Activated naive CD4-positive, alpha-beta T cell treated with anti-CD3 and anti-CD28 coated beads, Interleukin-2, amount 10 ng/mL, durations not matched to agents 5 hours and 36 hours (primary cell): ENCODE data around the gene UCP2. TPM values are rescaled to one million over a fixed set of nuclear protein-coding genes. Genes with fewer than 3 reads are reported as not detected.

Experiments used
- total RNA-seq, 2 experiments: library from RNA; stranded (reverse); gene quantifications; one replicate each; pipeline ENCODE4 v1.2.3, GENCODE V29; 2021

UCP2 gene, protein sequence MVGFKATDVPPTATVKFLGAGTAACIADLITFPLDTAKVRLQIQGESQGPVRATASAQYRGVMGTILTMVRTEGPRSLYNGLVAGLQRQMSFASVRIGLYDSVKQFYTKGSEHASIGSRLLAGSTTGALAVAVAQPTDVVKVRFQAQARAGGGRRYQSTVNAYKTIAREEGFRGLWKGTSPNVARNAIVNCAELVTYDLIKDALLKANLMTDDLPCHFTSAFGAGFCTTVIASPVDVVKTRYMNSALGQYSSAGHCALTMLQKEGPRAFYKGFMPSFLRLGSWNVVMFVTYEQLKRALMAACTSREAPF
- total RNA-seq, result 100 to 1,000 TPM; 387 to 396 TPM

DNA sequence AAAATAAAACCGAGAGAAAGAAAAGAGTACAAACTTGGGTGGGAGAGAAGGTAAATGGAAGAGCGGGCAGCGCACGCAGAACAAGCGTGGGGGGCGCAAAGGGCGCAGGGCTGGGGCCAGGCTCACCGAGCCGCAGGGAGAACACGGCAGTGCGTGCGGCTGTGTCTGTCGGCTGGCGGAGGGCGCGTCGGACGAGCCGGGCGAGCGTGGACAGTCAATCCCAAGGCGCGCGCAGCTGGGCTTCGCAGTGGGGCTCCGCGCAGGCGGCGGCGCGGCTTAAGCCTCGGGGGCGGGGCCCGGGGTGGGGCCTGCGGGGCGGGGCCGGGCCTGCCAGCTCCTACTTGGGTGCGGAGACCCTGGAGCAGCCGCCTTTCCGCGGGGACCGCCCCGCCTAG is at the start of gene UCP2:
TSS of gene UCP2 (minus strand) at position 249 of the 395 bp plus-strand sequence. CDS start 4,465 bp downstream, outside the sequence.

DNA sequence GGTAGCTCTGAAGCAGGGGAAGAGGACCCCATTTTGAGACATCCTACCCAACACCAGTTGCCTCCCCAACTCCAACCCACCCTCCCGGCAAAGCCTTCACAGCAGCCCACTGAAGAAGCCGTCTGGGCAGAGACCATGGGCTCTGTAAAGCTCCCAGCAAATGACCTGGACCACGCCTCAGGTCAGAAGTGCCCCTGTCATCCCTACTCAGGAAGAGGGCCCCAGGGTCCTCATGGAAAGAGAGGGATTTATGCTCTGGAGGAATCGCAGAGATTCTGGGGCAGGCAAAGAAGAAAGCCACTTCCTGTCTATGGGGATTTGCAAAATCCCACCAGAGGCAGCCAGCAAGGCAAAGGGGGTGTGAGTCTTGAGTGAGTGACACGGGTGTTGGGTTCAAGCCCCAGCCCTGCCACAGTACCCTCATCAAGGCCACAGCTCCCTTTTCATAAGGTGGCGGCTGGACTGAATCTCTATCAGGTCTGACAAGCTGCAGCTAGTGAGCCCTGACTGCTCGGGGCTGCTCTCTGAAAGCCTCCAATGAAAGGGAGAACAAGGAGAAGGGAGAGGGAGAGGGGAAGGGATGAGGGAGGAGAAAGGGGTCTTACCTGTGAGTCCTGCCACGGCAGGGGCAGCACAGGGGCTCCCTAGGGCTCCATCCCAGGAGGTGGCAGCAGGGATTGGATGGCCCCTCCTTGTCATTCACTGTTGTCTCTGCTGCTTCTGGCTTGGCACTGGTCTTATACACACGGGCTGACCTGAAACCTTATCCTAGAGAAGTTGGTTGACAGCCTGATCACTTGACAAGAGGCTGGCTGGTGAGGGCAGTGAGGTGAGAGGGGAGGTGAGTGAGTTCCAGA is 26.0 kb upstream of the UCP2 start, which contains the start of gene UCP3:
TSS of gene UCP3 (minus strand) at position 713 of the 857 bp plus-strand sequence. CDS start 2,043 bp downstream, outside the sequence.

DNA sequence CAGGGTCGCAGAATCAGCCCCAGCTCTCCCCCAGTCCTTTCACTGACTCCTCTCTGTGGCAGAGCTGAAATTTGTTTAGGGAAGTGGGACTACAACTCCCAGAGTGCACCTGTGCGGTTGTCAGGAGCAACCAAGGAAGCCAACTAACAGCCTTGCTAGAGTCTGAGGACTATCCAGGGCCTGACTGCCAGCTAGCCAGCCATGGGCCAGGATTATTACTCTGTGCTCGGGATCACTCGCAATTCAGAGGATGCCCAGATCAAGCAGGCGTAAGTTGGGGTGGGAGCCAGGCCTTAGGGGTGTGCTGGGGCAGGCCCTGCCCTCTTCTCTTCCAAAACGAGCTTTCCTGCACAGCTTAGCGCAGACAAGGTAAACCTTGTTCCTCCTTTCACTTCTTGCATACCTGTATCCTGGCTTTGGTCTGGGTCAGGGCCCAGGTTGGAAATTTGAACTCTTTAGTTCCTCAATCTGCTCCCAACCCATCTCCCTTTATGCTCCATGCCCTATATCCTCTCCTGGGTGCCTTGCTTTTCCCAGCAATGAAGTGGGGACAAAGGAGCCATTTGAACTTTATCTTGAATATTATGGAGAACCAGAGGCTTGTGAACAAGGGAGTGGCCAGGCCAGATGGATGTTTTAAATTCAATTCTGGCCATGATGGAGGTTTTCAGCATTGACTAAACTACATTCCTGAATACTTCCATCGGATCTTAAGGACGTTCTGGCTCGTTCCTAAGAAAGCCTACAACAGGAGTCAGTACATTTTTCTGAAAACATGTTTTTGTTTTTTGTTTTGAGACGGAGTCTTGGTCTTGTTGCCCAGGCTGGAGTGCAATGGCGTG is 31.6 kb downstream of the UCP2 start, which contains the start of gene DNAJB13:
TSS of gene DNAJB13 (plus strand) at position 158 of the 842 bp plus-strand sequence. CDS start at position 202, 44 bp downstream.

Other genes starting within 250 kb of the UCP2 start
- 10 to 100 TPM; 81.8 to 94.8 TPM for gene RAB6A, start 221.8 kb downstream of the UCP2 start, total RNA-seq
- 10 to 100 TPM; 41.1 to 50.1 TPM for gene MRPL48, start 195.0 kb downstream of the UCP2 start, total RNA-seq
- 10 to 100 TPM; 53.3 to 54.2 TPM for gene COA4, start 106.0 kb downstream of the UCP2 start, total RNA-seq
- 10 to 100 TPM; 15.1 to 18.6 TPM for gene PAAF1, start 105.8 kb downstream of the UCP2 start, total RNA-seq
- gene DNAJB13, start 31.8 kb downstream of the UCP2 start, total RNA-seq, result not detected
- gene UCP3, start 26.2 kb upstream of the UCP2 start, total RNA-seq, result 1 to 10 TPM; 1.7 to 2.0 TPM
- gene C2CD3, start 188.2 kb upstream of the UCP2 start, total RNA-seq, result 10 to 100 TPM; 21.7 to 29.0 TPM
- gene PPME1, start 188.4 kb upstream of the UCP2 start, total RNA-seq, result 10 to 100 TPM; 21.4 to 23.6 TPM